PFSK-1 (cell line): ENCODE data around the gene MX2.

Source experiments
- FOXP2 ChIP-seq: optimal IDR thresholded peaks from 2 replicates; pipeline ENCODE3; 2011; ENCODE audit warnings: borderline replicate concordance, control low read depth, inconsistent platforms; ENCODE audit not compliant: insufficient read depth; ENCODE audit errors: extremely low read length, extremely low read depth
- POLR2AphosphoS5 ChIP-seq: IDR thresholded peaks from 2 replicates; pipeline ENCODE4 v1.6.1; 2012; ENCODE audit warnings: low read depth, mild to moderate bottlenecking, control low read depth, low read length, moderate library complexity
- SIN3A ChIP-seq: IDR thresholded peaks from 2 replicates; pipeline ENCODE4 v1.6.1; 2012; ENCODE audit warnings: mild to moderate bottlenecking, low read length, moderate library complexity, borderline replicate concordance; ENCODE audit not compliant: insufficient read depth
- TAF1 ChIP-seq: IDR thresholded peaks from 2 replicates; pipeline ENCODE4 v1.6.1; 2012; ENCODE audit warnings: low read length, control low read depth, borderline replicate concordance; ENCODE audit not compliant: insufficient read depth
- TF ChIP-seq, protein P1 (sequence below), 2 experiments: IDR thresholded peaks; 2 replicates each; pipeline versions ENCODE4 v1.6.1 to v1.8.0; 2011 to 2012; ENCODE audit warnings: low read depth in 2 of 2, low read length in 2 of 2, control low read depth in 1 of 2, inconsistent platforms in 1 of 2, mild to moderate bottlenecking in 1 of 2, moderate library complexity in 1 of 2; ENCODE audit not compliant: insufficient read depth in 1 of 2

GRCh38 chr21:41433566-41433965 is 71.7 kb downstream of the MX2 start:
- TF ChIP-seq TAF1 = no peak
- TF ChIP-seq, protein P1, sequence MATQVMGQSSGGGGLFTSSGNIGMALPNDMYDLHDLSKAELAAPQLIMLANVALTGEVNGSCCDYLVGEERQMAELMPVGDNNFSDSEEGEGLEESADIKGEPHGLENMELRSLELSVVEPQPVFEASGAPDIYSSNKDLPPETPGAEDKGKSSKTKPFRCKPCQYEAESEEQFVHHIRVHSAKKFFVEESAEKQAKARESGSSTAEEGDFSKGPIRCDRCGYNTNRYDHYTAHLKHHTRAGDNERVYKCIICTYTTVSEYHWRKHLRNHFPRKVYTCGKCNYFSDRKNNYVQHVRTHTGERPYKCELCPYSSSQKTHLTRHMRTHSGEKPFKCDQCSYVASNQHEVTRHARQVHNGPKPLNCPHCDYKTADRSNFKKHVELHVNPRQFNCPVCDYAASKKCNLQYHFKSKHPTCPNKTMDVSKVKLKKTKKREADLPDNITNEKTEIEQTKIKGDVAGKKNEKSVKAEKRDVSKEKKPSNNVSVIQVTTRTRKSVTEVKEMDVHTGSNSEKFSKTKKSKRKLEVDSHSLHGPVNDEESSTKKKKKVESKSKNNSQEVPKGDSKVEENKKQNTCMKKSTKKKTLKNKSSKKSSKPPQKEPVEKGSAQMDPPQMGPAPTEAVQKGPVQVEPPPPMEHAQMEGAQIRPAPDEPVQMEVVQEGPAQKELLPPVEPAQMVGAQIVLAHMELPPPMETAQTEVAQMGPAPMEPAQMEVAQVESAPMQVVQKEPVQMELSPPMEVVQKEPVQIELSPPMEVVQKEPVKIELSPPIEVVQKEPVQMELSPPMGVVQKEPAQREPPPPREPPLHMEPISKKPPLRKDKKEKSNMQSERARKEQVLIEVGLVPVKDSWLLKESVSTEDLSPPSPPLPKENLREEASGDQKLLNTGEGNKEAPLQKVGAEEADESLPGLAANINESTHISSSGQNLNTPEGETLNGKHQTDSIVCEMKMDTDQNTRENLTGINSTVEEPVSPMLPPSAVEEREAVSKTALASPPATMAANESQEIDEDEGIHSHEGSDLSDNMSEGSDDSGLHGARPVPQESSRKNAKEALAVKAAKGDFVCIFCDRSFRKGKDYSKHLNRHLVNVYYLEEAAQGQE (IDR thresholded peaks at IDR 0.05; ENCODE audit: insufficient read depth in 1 of 2, low read depth in 2 of 2, low read length in 2 of 2) = no peak
- TF ChIP-seq POLR2AphosphoS5 = no peak
- TF ChIP-seq SIN3A = no peak
- TF ChIP-seq FOXP2 = no peak
